Lower lobe of right lung (tissue), 2 donors: ENCODE measurements around the gene PIK3CG. TPM values are rescaled to one million over a fixed set of nuclear protein-coding genes. Genes with fewer than 3 reads are reported as not detected.

Source experiments
- ATAC-seq, 2 donors: fragments of 200-7000 bp; cut with Tn5 transposase; one replicate each; pipeline ENCODE4 v1.9.1; 2020 to 2022; ENCODE audit warnings: mild to moderate bottlenecking in 2 of 2, moderate library complexity in 2 of 2
- DNase-seq: peaks from one replicate; pipeline ENCODE4 v3.0.0-alpha.2; 2020
- H3K27ac ChIP-seq: fragments of 200-600 bp; one replicate; pipeline ENCODE4 v1.8.0; 2022
- H3K27me3 ChIP-seq: fragments of 200-600 bp; one replicate; pipeline ENCODE4 v1.8.0; 2022; ENCODE audit warnings: low read depth
- H3K36me3 ChIP-seq: fragments of 200-600 bp; one replicate; pipeline ENCODE4 v1.8.0; 2022; ENCODE audit warnings: mild to moderate bottlenecking
- H3K4me1 ChIP-seq: fragments of 200-600 bp; one replicate; pipeline ENCODE4 v1.8.0; 2022
- H3K4me3 ChIP-seq: fragments of 200-600 bp; one replicate; pipeline ENCODE4 v1.8.0; 2022; ENCODE audit warnings: mild to moderate bottlenecking
- H3K9me3 ChIP-seq: fragments of 200-600 bp; one replicate; pipeline ENCODE4 v1.8.0; 2022
- intact Hi-C: fragments of 100-400 bp; cut with DNase I; formaldehyde crosslinking; loops from one replicate; pipeline ENCODE4 v1.11.0; 2022
- total RNA-seq: library from RNA; stranded (reverse); fragmentation: NEBNext Ultra II Directional; extraction: Animal tissue kit (Norgen Biotek cat#: 25700); gene quantifications from one replicate; pipeline ENCODE4 v1.2.1, GENCODE V29; 2021
- TF ChIP-seq, protein P1 (sequence below): fragments of 200-600 bp; IDR thresholded peaks from one replicate; pipeline ENCODE4 v1.8.0; 2022; ENCODE audit warnings: antibody characterized with exemption, mild to moderate bottlenecking
- donor health status: DM: no; HTN: yes; CAD: no; lungs with severe emphysema.

The PIK3CG gene
- total RNA-seq, 1 donor from 2014 or later, result 14.9 TPM

DNA sequence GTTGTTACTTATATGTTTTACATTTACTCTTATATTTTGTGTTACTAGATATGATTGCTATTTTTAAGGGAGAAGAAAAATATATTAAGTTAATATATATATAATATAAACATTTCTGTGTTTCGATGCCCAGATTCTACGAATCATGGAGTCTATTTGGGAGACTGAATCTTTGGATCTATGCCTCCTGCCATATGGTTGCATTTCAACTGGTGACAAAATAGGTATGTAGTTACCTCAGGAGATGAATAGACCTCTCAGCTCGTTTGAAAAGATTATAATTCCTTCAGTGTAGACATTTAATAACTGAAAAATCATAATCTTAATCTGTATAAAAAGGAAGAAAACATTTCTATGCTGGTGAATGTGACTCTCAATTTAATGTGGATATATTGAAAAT is 16.9 kb downstream of the PIK3CG start:
- Histone ChIP-seq H3K36me3 (peaks cover 14% of the 10 kb centered on the region), H3K4me1 (peaks cover 5% of the 10 kb centered on the region), H3K9me3 (no peaks in the 10 kb centered on the region), H3K27ac (no peak overlapping the region), H3K4me3 (no peak overlapping the region), H3K27me3 (no peaks in the 10 kb centered on the region)
- TF ChIP-seq, protein P1, sequence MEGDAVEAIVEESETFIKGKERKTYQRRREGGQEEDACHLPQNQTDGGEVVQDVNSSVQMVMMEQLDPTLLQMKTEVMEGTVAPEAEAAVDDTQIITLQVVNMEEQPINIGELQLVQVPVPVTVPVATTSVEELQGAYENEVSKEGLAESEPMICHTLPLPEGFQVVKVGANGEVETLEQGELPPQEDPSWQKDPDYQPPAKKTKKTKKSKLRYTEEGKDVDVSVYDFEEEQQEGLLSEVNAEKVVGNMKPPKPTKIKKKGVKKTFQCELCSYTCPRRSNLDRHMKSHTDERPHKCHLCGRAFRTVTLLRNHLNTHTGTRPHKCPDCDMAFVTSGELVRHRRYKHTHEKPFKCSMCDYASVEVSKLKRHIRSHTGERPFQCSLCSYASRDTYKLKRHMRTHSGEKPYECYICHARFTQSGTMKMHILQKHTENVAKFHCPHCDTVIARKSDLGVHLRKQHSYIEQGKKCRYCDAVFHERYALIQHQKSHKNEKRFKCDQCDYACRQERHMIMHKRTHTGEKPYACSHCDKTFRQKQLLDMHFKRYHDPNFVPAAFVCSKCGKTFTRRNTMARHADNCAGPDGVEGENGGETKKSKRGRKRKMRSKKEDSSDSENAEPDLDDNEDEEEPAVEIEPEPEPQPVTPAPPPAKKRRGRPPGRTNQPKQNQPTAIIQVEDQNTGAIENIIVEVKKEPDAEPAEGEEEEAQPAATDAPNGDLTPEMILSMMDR, result no peak
- DNase-seq, result no peak
- intact Hi-C loops, result no loop called here
- ATAC-seq, result no peak

DNA sequence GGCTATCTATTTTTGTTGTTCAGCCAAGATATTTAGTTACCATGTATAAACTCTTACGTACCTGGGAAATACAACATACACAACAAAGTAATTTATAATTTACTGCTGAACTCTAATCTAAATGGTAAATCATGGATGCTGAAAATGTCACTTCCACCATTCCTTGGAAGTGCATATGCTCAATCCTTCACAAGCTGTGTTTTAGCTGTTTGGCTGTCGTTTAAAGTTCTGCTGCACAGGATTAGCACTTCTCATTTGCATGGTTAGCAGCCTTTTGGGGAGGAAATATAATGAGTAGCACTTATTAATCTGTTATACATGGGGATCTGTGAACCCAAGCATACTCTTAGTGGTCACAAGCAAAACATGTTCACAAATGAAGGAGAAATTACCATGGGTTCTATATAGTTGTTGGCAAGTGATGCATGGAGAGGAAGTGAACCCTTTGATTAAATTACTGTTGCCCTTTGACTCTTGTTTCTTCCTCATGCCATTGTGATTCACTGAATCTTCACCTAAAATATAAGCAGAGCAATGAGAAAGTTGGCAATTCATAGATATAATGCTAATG is 18.5 kb downstream of the PIK3CG start:
- ATAC-seq (no peak), DNase-seq (no peak)
- Histone ChIP-seq H3K27ac (no peak overlapping the region), H3K9me3 (no peaks in the 10 kb centered on the region), H3K27me3 (no peaks in the 10 kb centered on the region), H3K4me1 (peaks cover 2% of the 10 kb centered on the region), H3K36me3 (peaks cover 19% of the 10 kb centered on the region), H3K4me3 (no peak overlapping the region)
- intact Hi-C loops, result no loop called here
- TF ChIP-seq, protein P1, result no peak

DNA sequence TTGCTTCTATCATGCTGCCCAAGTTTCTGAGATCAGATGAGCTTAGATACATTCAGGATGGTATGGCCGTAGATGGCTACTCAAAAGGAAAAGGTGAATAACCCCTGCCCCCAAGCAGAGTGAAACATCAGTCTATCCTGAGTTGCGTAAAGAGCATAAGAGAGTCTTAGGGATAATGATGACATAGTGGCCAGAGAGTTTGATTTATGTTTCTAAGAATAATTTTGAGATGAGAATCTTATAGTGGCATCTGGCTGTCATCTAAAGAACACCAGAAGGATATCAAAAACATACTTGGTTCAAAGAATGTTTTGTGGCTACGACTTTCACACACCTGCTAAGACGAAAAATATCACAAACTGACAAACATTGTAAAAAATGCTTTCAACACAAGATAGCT is 20.6 kb downstream of the PIK3CG start:
- Histone ChIP-seq H3K27me3 (no peaks in the 10 kb centered on the region), H3K4me3 (no peak overlapping the region), H3K36me3 (peaks cover 19% of the 10 kb centered on the region), H3K4me1 (no peaks in the 10 kb centered on the region), H3K27ac (no peak overlapping the region), H3K9me3 (no peaks in the 10 kb centered on the region)
- TF ChIP-seq, protein P1, result no peak
- intact Hi-C loops, result no loop called here
- ATAC-seq (no peak), DNase-seq (no peak)

DNA sequence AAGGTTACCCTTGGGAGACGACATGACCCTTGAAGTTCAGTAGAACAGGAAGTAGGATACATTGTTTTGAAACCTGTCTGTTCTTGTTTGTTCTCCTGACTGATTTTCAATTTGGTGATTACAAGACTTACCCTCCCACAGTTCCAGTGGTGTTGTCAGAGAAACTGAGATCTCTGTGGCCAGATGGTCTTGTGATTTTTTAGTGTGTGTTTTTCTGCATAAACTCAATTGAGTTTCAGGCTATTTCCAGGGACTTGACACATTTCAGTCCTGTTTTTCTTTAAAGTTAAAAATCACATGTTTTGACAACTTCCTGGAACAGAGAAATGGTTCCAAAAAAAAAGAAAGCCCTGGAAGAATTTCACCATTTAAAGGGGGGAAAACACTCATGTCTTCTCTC is 22.3 kb downstream of the PIK3CG start:
- Histone ChIP-seq H3K9me3 (no peaks in the 10 kb centered on the region), H3K27ac (no peak overlapping the region), H3K4me3 (no peak overlapping the region), H3K27me3 (no peaks in the 10 kb centered on the region), H3K4me1 (no peaks in the 10 kb centered on the region), H3K36me3 (peaks cover 15% of the 10 kb centered on the region)
- intact Hi-C loops, result no loop called here
- DNase-seq (no peak), ATAC-seq (no peak)
- TF ChIP-seq, protein P1, result no peak

DNA sequence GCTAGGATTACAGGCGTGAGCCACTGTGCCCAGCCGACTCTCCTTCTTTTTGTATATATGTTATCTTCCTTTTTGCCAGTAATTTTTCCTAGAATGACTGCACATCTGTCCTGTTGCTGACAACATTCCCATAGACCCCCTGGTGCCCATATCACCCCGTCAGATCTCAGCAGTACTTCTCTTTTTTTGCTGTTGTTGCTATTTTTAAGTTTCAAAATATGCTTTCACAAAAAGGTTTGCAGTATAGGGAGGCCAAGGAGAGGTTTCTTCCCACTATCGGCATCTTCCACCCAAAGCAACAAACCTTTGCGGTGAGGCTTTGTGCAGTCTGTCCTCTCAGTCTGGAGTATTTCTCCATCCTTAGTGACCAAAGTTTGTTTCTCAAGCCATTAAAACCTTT is 23.1 kb downstream of the PIK3CG start:
- DNase-seq (no peak), ATAC-seq (no peak)
- no peak overlapping the region for H3K4me3 ChIP-seq
- TF ChIP-seq, protein P1, result no peak
- no peaks in the 10 kb centered on the region for H3K9me3 ChIP-seq
- H3K27ac ChIP-seq, result no peak overlapping the region
- no peaks in the 10 kb centered on the region for H3K27me3 ChIP-seq
- peaks cover 13% of the 10 kb centered on the region for H3K36me3 ChIP-seq
- H3K4me1 ChIP-seq, result no peaks in the 10 kb centered on the region
- intact Hi-C loops, result no loop called here
